Testis (tissue), 3 donors: Measurements from ENCODE around the gene EEF2. TPM values are rescaled to one million over a fixed set of nuclear protein-coding genes. Genes with fewer than 3 reads are reported as not detected.

ENCODE experiments used
- DNase-seq: peaks from one replicate; pipeline ENCODE4 v3.0.0-alpha.2; 2019
- H3K27ac ChIP-seq, 2 donors: fragments of 200-600 bp; sonication (generic); one replicate each; pipeline ENCODE4 v1.5.1; 2019
- H3K27me3 ChIP-seq: fragments of 200-600 bp; sonication (generic); one replicate; pipeline ENCODE4 v1.5.1; 2019
- H3K36me3 ChIP-seq: fragments of 200-600 bp; sonication (generic); one replicate; pipeline ENCODE4 v1.5.1; 2017; ENCODE audit warnings: low read depth; ENCODE audit errors: missing control alignments
- H3K4me1 ChIP-seq: fragments of 200-600 bp; sonication (generic); one replicate; pipeline ENCODE4 v1.5.1; 2019
- H3K4me3 ChIP-seq, 2 donors: fragments of 200-600 bp; sonication (generic); one replicate each; pipeline ENCODE4 v1.5.1; 2017 to 2019
- H3K9me3 ChIP-seq: fragments of 200-600 bp; sonication (generic); one replicate; pipeline ENCODE4 v1.5.1; 2017
- CTCF ChIP-seq, 3 experiments: fragments of 450-650 bp in 2 of 3; fragments of 200-600 bp in 1 of 3; sonication (generic) in 1 of 3; IDR thresholded peaks; one replicate each; pipeline ENCODE4 v1.5.1; 2016 to 2019; ENCODE audit warnings: antibody characterized with exemption in 3 of 3, mild to moderate bottlenecking in 2 of 3, moderate library complexity in 1 of 3
- POLR2A ChIP-seq: fragments of 450-650 bp; IDR thresholded peaks from one replicate; pipeline ENCODE4 v1.6.1; 2017; ENCODE audit warnings: antibody characterized with exemption, mild to moderate bottlenecking, moderate library complexity
- WGBS, 2 donors: methylation state at CpG; one replicate each; pipeline ENCODE4 v1.1.5; 2018; 5-methylcytosine and 5-hydroxymethylcytosine counted together
- intact Hi-C: fragments of 100-400 bp; cut with DNase I; formaldehyde crosslinking; loops from one replicate; pipeline ENCODE4 v1.15.1; 2023; ENCODE audit warnings: low total_unique reads
- polyA plus RNA-seq: library from polyadenylated mRNA; stranded (reverse); fragments of 350-450 nt; fragmentation: Illumina TruSeq; extraction: RNeasy Lipid Tissue Mini Kit (QIAGEN cat#74804); gene quantifications from one replicate; pipeline ENCODE4 v1.2.3, GENCODE V29; 2014; ENCODE audit warnings: low read depth, low replicate concordance; ENCODE audit not compliant: insufficient read depth
- total RNA-seq, 2 donors: library from RNA; depleted of rRNA; stranded (reverse); fragments of >200 nt; gene quantifications; one replicate each; pipeline ENCODE4 v1.2.3, GENCODE V29; 2016

The EEF2 gene
- total and polyA plus RNA-seq, 3 donors from 2014 or later: 909 to 1,599 (median 1,429) TPM

- TF ChIP-seq CTCF (IDR thresholded peaks at IDR 0.05): no peak
- TF ChIP-seq POLR2A: no peak
- H3K36me3 ChIP-seq: no peaks in the 10 kb centered on the region
- DNase-seq: no peak
- H3K27me3 ChIP-seq: no peaks in the 10 kb centered on the region
- H3K4me1 ChIP-seq: no peaks in the 10 kb centered on the region
- 72 to 73% methylated on average over 5 to 11 of the region's 11 CpGs for WGBS, 2 donors
- no peak overlapping the region for H3K4me3 ChIP-seq
- intact Hi-C loops: no loop called here
- H3K27ac ChIP-seq: no peak overlapping the region
- H3K9me3 ChIP-seq: no peaks in the 10 kb centered on the region
Measured at GRCh38 chr19:4031420-4031819, 46.2 kb upstream of the EEF2 start.

- no peak for DNase-seq
- no peaks in the 10 kb centered on the region for H3K36me3 ChIP-seq
- intact Hi-C loops: no loop called here
- no peak overlapping the region for H3K4me3 ChIP-seq
- TF ChIP-seq CTCF (IDR thresholded peaks at IDR 0.05): no peak
- no peak for TF ChIP-seq POLR2A
- no peaks in the 10 kb centered on the region for H3K4me1 ChIP-seq
- H3K9me3 ChIP-seq: no peaks in the 10 kb centered on the region
- 80 to 86% methylated on average over 1 to 9 of the region's 9 CpGs for WGBS, 2 donors
- no peaks in the 10 kb centered on the region for H3K27me3 ChIP-seq
- H3K27ac ChIP-seq: no peak overlapping the region
Measured at GRCh38 chr19:4030981-4031380, 45.7 kb upstream of the EEF2 start.

GRCh38 chr19:4030552-4030951 is 45.3 kb upstream of the EEF2 start:
- WGBS, 2 donors: 94 to 95% methylated on average over 3 to 6 of the region's 6 CpGs
- Histone ChIP-seq H3K9me3 (no peaks in the 10 kb centered on the region), H3K4me1 (no peaks in the 10 kb centered on the region), H3K27me3 (no peaks in the 10 kb centered on the region), H3K4me3 (no peak overlapping the region), H3K36me3 (no peaks in the 10 kb centered on the region), H3K27ac (no peak overlapping the region)
- no peak for DNase-seq
- TF ChIP-seq CTCF (IDR thresholded peaks at IDR 0.05) (no peak), POLR2A (no peak)
- intact Hi-C loops: no loop called here

GRCh38 chr19:4029247-4029614 is 44.0 kb upstream of the EEF2 start:
- no peaks in the 10 kb centered on the region for H3K27me3 ChIP-seq
- TF ChIP-seq POLR2A (no peak), CTCF (IDR thresholded peaks at IDR 0.05) (no peak)
- intact Hi-C loops: no loop called here
- WGBS, 2 donors: 88 to 91% methylated on average over 16 to 18 of the region's 18 CpGs
- H3K9me3 ChIP-seq: no peaks in the 10 kb centered on the region
- no peaks in the 10 kb centered on the region for H3K4me1 ChIP-seq
- H3K36me3 ChIP-seq: no peaks in the 10 kb centered on the region
- no peak for DNase-seq
- no peak overlapping the region for H3K4me3 ChIP-seq
- no peak overlapping the region for H3K27ac ChIP-seq

- no peak overlapping the region for H3K4me3 ChIP-seq
- no peaks in the 10 kb centered on the region for H3K27me3 ChIP-seq
- intact Hi-C loops: no loop called here
- TF ChIP-seq POLR2A (no peak), CTCF (IDR thresholded peaks at IDR 0.05) (no peak)
- WGBS, 2 donors: 85 to 94% methylated on average over 13 to 48 of the region's 48 CpGs
- no peaks in the 10 kb centered on the region for H3K4me1 ChIP-seq
- no peaks in the 10 kb centered on the region for H3K36me3 ChIP-seq
- H3K27ac ChIP-seq: no peak overlapping the region
- H3K9me3 ChIP-seq: no peaks in the 10 kb centered on the region
- DNase-seq: no peak
Measured at GRCh38 chr19:4028334-4029246, 43.3 kb upstream of the EEF2 start.
